GM10266 (cell line): ENCODE results near the gene AURKB.

ENCODE experiments used
- DNase-seq: peaks from one replicate; pipeline ENCODE4 v3.0.0; 2012; ENCODE audit errors: extremely low spot score
- CTCF ChIP-seq: IDR thresholded peaks from 2 replicates; pipeline ENCODE4 v1.5.1; 2012; ENCODE audit warnings: mild to moderate bottlenecking, low read depth; ENCODE audit not compliant: control insufficient read depth, insufficient read depth; ENCODE audit errors: missing control alignments

AURKB gene

GRCh38 chr17:8249621-8250500, 39.5 kb upstream of the AURKB start:
- DNase-seq: no peak
- TF ChIP-seq CTCF: no peak

GRCh38 chr17:8248751-8249607, 38.6 kb upstream of the AURKB start, which contains the start of gene PFAS:
PFAS (plus strand) TSS chr17:8249289; CDS start chr17:8253938, 4,649 bp downstream.
- DNase-seq: peak; percentile 94
- TF ChIP-seq CTCF: no peak

GRCh38 chr17:8244768-8245167, 34.4 kb upstream of the AURKB start:
- DNase-seq: no peak
- no peak for TF ChIP-seq CTCF

- no peak for DNase-seq
- no peak for TF ChIP-seq CTCF
Observed at GRCh38 chr17:8243827-8244226, 33.5 kb upstream of the AURKB start.

- no peak for DNase-seq
- TF ChIP-seq CTCF: no peak
Observed at GRCh38 chr17:8237886-8238285, 27.5 kb upstream of the AURKB start.

GRCh38 chr17:8237175-8237574, 26.8 kb upstream of the AURKB start:
- DNase-seq: no peak

More at GRCh38 chr17:8237175-8237574, 26.8 kb upstream of the AURKB start:
- TF ChIP-seq CTCF: no peak
